Type B pancreatic cell (in vitro differentiated cells): ENCODE measurements around the gene FDPS. TPM values are rescaled to one million over a fixed set of nuclear protein-coding genes. Genes with fewer than 3 reads are reported as not detected.

ENCODE experiments used
- DNase-seq: peaks from one replicate; pipeline ENCODE4 v3.0.0; 2021; ENCODE audit warnings: mixed read lengths; ENCODE audit not compliant: unreplicated experiment; ENCODE audit errors: extremely low spot score
- H3K27ac Mint-ChIP-seq: 2 replicates; pipeline ENCODE4 v1.8.0; 2021; ENCODE audit warnings: mild to moderate bottlenecking, mixed read lengths
- H3K27me3 Mint-ChIP-seq: 2 replicates; pipeline ENCODE4 v1.8.0; 2021; ENCODE audit warnings: mixed read lengths
- H3K36me3 Mint-ChIP-seq: 2 replicates; pipeline ENCODE4 v1.8.0; 2021; ENCODE audit warnings: mixed read lengths
- H3K4me1 Mint-ChIP-seq: one replicate; pipeline ENCODE4 v1.8.0; 2021; ENCODE audit warnings: mixed read lengths; ENCODE audit not compliant: unreplicated experiment
- H3K4me3 Mint-ChIP-seq: 2 replicates; pipeline ENCODE4 v1.8.0; 2021; ENCODE audit warnings: mild to moderate bottlenecking, mixed read lengths
- H3K9me3 Mint-ChIP-seq: 2 replicates; pipeline ENCODE4 v1.8.0; 2021; ENCODE audit warnings: mixed read lengths
- total RNA-seq: library from RNA; stranded (reverse); gene quantifications from 2 replicates; pipeline ENCODE4 v1.2.1, GENCODE V29; 2021; ENCODE audit warnings: low replicate concordance
- TF ChIP-seq, protein P1 (sequence below): fragments of 200-600 bp; sonication (generic); conservative IDR thresholded peaks from 2 replicates; pipeline ENCODE4 v1.5.0; 2021; ENCODE audit warnings: antibody characterized with exemption, mild to moderate bottlenecking

Gene FDPS
- total RNA-seq, 1 donor from 2014 or later: 183 TPM

DNA sequence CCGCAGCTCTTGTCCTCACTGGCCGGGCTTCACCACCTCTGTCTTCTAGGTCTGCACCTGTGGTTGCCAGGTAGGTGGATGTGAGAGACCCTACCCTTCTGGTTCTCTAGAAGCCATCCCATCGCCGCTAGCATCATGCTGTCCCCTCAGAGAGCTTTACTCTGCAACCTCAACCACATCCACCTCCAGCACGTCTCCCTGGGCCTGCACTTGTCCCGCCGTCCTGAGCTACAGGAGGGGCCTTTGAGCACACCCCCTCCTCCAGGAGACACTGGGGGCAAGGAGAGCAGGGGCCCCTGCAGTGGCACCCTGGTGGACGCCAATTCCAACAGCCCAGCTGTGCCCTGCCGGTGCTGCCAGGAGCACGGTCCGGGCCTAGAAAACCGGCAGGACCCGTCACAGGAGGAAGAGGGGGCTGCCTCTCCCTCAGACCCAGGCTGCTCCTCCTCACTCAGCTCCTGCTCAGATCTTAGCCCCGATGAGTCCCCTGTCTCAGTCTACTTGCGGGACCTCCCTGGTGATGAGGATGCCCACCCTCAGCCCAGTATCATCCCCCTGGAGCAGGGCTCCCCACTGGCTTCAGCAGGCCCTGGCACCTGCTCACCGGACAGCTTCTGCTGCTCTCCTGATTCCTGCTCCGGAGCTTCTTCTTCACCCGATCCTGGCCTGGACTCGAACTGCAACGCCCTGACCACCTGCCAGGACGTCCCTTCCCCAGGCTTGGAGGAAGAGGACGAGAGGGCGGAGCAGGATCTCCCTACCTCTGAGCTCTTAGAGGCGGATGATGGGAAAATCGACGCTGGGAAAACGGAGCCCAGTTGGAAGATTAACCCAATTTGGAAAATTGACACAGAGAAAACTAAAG lies 13.2 kb downstream of the FDPS start:
- Mint-ChIP-seq H3K4me3 (peak overlapping the region; percentile 86), H3K27me3 (no peaks in the 10 kb centered on the region), H3K36me3 (no peaks in the 10 kb centered on the region), H3K9me3 (no peaks in the 10 kb centered on the region), H3K4me1 (peaks cover 28% of the 10 kb centered on the region), H3K27ac (peak overlapping the region; percentile 46)
- TF ChIP-seq, protein P1, sequence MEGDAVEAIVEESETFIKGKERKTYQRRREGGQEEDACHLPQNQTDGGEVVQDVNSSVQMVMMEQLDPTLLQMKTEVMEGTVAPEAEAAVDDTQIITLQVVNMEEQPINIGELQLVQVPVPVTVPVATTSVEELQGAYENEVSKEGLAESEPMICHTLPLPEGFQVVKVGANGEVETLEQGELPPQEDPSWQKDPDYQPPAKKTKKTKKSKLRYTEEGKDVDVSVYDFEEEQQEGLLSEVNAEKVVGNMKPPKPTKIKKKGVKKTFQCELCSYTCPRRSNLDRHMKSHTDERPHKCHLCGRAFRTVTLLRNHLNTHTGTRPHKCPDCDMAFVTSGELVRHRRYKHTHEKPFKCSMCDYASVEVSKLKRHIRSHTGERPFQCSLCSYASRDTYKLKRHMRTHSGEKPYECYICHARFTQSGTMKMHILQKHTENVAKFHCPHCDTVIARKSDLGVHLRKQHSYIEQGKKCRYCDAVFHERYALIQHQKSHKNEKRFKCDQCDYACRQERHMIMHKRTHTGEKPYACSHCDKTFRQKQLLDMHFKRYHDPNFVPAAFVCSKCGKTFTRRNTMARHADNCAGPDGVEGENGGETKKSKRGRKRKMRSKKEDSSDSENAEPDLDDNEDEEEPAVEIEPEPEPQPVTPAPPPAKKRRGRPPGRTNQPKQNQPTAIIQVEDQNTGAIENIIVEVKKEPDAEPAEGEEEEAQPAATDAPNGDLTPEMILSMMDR: no peak
- no peak for DNase-seq

DNA sequence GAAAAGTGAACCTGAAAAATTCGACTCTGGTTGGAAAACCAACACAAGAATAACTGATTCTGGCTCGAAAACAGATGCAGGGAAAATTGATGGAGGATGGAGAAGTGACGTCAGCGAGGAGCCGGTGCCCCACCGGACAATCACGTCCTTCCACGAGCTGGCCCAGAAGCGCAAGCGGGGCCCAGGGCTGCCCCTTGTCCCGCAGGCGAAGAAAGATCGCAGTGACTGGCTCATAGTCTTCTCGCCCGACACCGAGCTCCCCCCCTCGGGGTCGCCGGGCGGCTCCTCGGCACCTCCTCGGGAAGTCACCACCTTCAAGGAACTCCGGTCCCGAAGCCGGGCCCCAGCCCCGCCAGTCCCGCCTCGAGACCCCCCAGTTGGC lies 13.9 kb downstream of the FDPS start:
- peak overlapping the region; percentile 86 for H3K4me3 Mint-ChIP-seq
- TF ChIP-seq, protein P1: no peak
- no peaks in the 10 kb centered on the region for H3K9me3 Mint-ChIP-seq
- peaks cover 28% of the 10 kb centered on the region for H3K4me1 Mint-ChIP-seq
- no peak for DNase-seq
- H3K27ac Mint-ChIP-seq: peak overlapping the region; percentile 46
- no peaks in the 10 kb centered on the region for H3K27me3 Mint-ChIP-seq
- no peaks in the 10 kb centered on the region for H3K36me3 Mint-ChIP-seq

DNA sequence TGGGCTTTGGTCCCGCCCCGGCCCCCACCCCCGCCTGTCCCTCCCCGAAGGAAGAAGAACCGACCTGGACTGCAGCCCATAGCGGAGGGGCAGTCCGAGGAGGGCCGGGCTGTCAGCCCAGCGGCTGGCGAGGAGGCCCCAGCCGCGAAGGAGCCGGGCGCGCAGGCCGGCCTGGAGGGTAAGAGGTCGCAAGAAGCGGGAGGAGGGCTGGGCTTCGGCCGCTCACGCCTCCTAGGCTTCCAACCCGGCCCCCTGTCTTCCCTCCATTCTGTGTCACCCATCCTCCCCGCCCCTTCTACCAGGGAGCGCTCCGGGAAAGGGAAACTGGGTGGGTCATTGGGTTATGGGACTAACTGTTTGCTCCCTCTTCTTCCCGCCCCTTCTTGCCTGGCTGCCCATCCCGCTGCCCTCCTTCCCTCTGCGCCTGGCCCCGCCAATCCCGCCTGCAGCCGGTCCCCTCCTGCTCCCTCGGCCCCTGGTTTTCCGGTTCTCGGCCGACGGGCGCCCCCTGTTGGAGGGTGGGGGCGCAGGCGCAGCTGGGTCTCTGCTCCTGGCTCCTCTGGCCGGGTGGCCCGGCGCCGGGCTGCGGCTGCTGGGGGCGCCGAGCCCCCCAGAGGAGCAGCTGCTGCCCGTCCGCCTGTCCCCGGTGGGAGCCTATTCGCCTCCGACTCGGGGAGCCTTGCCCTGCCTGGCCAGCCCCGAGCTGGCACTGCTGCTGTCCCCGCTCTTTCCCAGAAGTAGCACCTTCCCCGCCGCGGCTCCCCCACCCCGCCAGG lies 14.5 kb downstream of the FDPS start:
- H3K27ac Mint-ChIP-seq: no peak overlapping the region
- H3K9me3 Mint-ChIP-seq: no peaks in the 10 kb centered on the region
- peaks cover 28% of the 10 kb centered on the region for H3K4me1 Mint-ChIP-seq
- DNase-seq: peak; percentile 96
- TF ChIP-seq, protein P1: peak; percentile 99
- H3K27me3 Mint-ChIP-seq: no peaks in the 10 kb centered on the region
- H3K36me3 Mint-ChIP-seq: no peaks in the 10 kb centered on the region
- peak overlapping the region; percentile 90 for H3K4me3 Mint-ChIP-seq

DNA sequence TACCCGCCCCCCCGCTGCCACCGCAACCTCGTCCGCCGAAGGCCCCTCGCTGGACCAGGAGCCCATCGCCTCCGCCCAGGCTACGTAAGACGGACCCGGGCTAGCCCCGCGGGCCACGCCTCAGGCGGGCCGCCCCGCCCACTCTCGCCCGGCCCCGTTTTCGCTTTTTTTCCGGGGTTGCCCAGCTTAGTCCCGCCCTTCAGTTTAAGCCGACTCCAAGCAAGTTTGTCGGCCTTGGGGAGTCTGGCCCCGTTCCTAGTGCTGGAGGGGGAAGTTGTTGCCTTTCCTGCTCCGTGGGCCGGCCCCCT lies 15.0 kb downstream of the FDPS start:
- H3K9me3 Mint-ChIP-seq: no peaks in the 10 kb centered on the region
- no peaks in the 10 kb centered on the region for H3K36me3 Mint-ChIP-seq
- H3K27ac Mint-ChIP-seq: peak overlapping the region; percentile 58

DNA sequence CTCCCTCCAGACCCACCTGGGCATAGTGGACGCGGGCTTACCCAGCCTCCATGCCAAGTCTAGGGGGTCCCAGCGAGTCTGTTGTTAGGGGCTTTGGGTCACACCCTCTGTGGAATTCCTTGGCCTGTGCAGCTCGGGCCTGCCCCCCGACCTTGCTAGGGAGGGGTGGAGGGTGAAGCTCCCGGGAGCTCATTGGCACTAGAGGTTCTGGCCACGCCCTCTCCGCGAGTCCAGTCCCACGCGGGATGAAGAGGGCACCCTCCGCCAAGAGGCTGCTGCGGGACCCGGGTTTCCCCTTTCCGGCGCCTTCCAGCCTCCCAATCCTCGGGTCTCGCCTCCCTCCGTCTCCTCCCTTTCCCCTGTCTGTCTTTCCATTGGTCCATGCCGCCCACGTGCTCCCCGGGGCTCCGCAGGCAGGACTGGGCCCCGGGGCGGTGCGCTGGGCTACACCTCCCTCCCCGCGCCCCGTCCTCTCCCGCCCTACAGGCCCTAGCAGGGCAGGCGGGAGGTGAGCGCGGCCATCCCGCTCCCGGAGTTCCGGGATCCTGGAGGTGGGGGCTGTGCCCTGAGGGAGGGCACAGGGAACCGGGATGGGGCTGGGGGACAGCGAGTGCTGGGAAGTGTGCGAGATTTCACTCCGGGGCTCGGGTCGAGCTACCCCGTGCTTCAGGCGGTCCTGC lies 15.5 kb downstream of the FDPS start:
- no peaks in the 10 kb centered on the region for H3K27me3 Mint-ChIP-seq
- TF ChIP-seq, protein P1: no peak
- peak; percentile 92 for DNase-seq
- peak overlapping the region; percentile 58 for H3K27ac Mint-ChIP-seq
- H3K4me3 Mint-ChIP-seq: peak overlapping the region; percentile 90
- H3K9me3 Mint-ChIP-seq: no peaks in the 10 kb centered on the region
- peaks cover 28% of the 10 kb centered on the region for H3K4me1 Mint-ChIP-seq
- no peaks in the 10 kb centered on the region for H3K36me3 Mint-ChIP-seq

More for the DNA sequence above, 15.0 kb downstream of the FDPS start:
- Mint-ChIP-seq H3K4me1 (peaks cover 28% of the 10 kb centered on the region), H3K4me3 (peak overlapping the region; percentile 90), H3K27me3 (no peaks in the 10 kb centered on the region)
- TF ChIP-seq, protein P1: no peak
- DNase-seq: peak; percentile 85
